Renal cortex interstitium (tissue), 11 donors: ENCODE data around the gene DLG5. TPM values are rescaled to one million over a fixed set of nuclear protein-coding genes. Genes with fewer than 3 reads are reported as not detected.
A peak's percentile ranks its signal among the peaks of the same experiment; 100 is the strongest.
"Not testable (repeated sequence)": the region's sequence is repeated elsewhere in the genome, so short reads cannot be mapped to it uniquely, and the experiment has no call there.

ENCODE experiments used
- DNase-seq, 11 donors: peaks; one replicate each; pipeline ENCODE4 v3.0.0-alpha.2; 2013; ENCODE audit warnings: low read depth in 9 of 11, low spot score in 4 of 11; ENCODE audit errors: extremely low read depth in 1 of 11
- polyA plus RNA-seq, 3 donors: library from polyadenylated mRNA; unstranded; fragments of 120-200 nt; gene quantifications; one replicate each; pipeline ENCODE4 v1.2.1, GENCODE V29; 2013; ENCODE audit not compliant: insufficient read length in 3 of 3

DLG5 gene
- polyA plus RNA-seq, 3 donors, result 40.1 to 51.3 (median 50.5) TPM

DNA sequence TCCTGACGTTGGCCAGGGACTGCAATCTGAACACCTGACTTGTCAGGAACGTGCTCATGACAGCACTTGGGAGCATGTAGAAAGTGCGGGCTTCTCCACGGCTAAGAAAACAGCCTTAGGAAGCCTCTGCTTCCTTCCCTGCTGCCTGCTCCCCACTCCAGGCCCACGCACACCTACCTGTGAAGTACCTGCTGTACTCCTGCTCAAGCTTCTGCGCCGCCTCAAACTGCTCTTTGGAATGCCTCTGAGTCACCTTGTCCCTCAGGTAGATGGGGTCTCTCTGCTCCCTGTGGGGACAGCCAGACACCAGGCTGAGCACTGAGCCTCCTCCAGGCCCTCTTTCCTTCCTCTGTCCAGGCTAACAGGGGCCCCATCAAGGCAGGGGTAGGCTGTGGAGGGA lies 132.7 kb downstream of the DLG5 start:
- DNase-seq, result no peak

GRCh38 chr10:77792155-77792554 lies 134.4 kb downstream of the DLG5 start:
- no peak for DNase-seq

DNA sequence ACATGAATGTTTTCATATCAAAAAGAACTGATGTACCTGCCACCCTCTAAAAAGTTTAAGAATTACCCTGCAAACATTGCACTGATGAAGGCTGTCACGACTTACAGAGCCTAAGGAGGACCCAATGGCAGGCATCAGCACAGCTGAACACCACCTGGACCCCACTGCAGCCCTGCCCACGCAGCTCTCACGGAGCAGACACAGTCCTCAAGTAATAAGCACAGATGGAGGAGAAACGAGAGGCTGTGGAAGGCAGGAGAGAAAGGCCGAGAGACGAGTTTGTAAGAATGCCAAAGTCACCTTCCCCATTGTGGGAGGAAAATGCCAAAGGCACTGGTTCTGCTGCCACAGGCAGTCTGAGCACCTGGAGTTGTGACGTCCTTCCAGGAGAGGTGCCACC lies 135.0 kb downstream of the DLG5 start:
- no peak for DNase-seq

DNA sequence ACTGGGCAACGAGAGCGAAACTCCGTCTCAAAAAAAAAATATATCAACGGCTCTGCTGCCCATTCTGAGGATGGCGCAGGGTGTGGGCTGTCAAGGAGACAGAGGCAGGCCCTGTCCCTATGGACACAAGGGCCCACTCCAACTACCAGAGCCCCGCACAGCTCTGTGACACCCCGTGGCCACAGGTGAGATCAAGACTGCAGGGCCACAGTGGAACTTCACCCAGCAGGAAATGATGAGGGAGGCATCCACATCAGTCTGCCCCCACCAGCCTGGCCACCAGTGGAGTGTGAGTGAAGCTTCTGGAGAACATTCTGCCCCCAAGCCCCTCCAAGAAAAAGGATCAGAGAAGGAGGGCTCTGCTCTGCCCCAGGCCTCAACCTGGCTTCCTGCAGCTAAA lies 136.7 kb downstream of the DLG5 start:
- DNase-seq, result no peak

GRCh38 chr10:77789016-77789415 lies 137.5 kb downstream of the DLG5 start:
- DNase-seq, result no peak

- no peak for DNase-seq
Measured at GRCh38 chr10:77788496-77789010, 138.0 kb downstream of the DLG5 start.

DNA sequence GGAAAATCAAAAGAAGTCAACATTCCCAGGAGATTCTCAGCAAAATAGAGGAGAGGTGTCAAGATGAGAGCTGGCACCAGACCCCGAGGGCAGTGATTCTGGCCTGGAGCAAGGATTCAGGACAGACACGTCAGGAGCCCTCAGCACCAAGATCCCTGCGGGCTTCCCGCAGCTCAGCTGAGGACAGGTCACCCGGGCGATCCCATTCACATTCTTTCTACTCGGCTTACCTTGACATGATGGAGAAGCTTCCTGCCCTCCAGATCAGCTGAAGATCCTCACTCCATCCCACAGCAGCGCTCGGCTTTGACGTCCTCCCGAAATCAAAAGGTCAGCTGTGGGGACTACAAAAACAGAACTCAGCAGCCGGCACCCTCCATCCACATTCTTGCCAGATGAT lies 139.1 kb downstream of the DLG5 start:
- DNase-seq, result no peak

DNA sequence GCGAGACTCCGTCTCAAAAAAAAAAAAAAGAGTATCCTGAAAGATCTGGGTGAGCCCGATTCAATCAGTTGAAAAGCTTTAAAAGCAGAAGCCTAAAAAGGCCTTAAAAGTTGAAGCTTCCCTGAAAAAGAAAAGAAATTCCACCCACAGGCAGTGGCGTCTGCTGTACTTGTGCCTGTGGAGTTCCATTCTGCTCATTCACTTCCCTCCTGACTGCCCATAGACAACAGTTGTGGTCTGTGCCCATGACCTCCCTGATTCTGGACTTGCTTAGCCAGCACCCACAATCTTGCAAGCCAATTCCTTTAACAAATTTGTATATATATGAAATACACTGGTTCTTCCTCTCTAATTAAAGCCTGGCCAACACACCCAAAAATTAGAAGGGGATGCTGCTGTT lies 141.7 kb downstream of the DLG5 start:
- no peak for DNase-seq

- no peak for DNase-seq
Measured at GRCh38 chr10:77782328-77783061, 144.1 kb downstream of the DLG5 start.

GRCh38 chr10:77781451-77782327 lies 144.9 kb downstream of the DLG5 start:
- no peak for DNase-seq

GRCh38 chr10:77780180-77780579 lies 146.4 kb downstream of the DLG5 start:
- no peak for DNase-seq

- DNase-seq, result no peak
Measured at GRCh38 chr10:77776487-77776886, 150.1 kb downstream of the DLG5 start.

GRCh38 chr10:77774940-77775391 lies 151.6 kb downstream of the DLG5 start:
- no peak for DNase-seq

DNA sequence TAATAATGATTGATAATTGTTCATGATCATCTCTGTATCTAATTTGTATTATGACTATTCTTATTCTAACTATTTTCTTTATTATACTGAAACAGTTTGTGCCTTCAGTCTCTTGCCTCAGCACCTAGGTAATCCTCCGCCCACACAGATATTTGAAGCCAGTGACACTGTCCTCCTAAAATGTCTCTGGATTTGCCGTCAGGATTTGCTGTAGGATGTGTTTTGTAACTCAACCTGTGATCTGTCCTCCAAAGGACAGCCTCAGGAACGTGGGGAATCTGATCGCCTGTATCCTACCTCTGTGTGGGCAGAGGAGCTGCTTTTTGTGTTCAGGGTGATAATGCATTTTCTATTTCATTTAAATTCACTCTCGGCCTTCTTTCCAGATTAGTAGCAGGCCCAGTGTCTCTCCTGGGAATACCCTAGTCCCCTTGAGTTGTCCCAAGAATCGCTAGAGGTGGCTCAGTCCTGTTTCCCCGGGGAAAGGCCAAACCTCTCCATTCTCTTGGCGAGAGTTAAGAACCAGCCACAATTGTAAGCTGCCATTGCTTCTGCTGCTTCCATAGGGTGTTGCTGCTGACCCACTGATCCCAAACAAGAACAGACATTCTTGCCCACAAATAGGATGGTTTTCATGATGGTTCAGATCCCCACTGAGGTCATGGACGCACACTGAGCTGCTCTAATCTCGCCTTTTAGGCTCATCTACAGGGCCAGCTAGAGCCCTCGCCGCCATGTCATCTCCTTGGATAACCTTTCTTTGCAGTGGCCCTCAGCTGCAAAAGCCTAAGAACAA lies 152.7 kb downstream of the DLG5 start:
- peak in 2 of 11 donors; percentile 24 to 33 for DNase-seq

DNA sequence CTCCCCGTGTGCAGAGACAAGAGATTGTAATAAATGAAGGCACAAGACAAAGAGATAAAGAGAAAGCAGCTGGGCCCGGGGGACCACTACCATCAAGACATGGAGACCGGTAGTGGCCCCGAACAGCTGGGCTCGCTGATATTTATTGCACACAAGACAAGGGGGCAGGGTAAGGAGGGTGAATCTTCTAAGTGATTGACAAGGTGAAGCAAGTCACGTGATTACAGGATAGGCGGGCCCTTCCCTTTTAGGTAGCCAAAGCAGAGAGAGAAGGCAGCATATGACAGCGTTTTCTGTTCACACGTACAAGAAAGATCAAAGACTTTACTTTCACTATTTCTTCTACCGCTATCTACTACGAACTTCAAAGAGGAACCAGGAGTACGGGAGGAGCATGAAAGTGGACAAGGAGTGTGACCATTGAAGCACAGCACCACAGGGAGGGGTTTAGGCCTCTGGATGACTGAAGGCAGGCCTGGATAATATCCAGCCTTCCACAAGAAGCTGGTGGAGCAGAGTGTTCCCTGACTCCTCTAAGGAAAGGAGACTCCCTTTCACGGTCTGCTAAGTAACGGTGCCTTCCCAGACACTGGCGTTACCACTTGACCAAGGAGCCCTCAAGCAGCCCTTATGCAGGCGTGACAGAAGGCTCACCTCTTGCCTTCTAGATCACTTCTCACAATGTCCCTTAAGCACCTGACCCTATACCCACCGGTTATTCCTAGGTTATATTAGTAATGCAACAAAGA lies 153.5 kb downstream of the DLG5 start:
- DNase-seq, result not testable (repeated sequence)

DNA sequence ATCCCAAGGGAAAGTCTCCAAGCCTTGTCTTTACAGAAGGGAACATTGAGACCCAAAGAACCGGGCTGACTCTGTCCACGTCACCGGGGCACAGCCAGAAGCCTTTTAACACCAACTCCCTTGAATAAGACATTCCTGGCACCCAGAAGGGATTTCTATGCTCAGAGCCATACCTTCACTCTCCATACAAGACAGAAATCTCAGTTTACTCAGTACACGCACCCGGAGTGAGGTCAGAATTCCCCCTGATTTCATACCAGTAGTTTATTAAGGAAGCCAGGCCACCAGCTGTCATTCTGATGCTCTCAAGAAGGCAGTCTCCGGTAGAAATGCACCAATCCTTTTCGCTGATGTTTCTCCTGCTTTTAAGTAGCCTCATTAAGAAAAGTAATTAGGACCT lies 154.7 kb downstream of the DLG5 start:
- no peak for DNase-seq

- DNase-seq, result no peak
Measured at GRCh38 chr10:77771450-77771849, 155.1 kb downstream of the DLG5 start.

GRCh38 chr10:77770868-77771175 lies 155.7 kb downstream of the DLG5 start:
- DNase-seq, result no peak
